Colonic mucosa (tissue), 4 donors: ENCODE measurements around the gene ZNRF2. TPM values are rescaled to one million over a fixed set of nuclear protein-coding genes. Genes with fewer than 3 reads are reported as not detected.

Experiments
- DNase-seq: peaks from one replicate; pipeline ENCODE4 v3.0.0-alpha.2; 2020
- H3K27ac ChIP-seq: fragments of 200-600 bp; one replicate; pipeline ENCODE4 v1.8.0; 2021
- H3K27me3 ChIP-seq: fragments of 200-600 bp; one replicate; pipeline ENCODE4 v1.8.0; 2021
- H3K36me3 ChIP-seq: fragments of 200-600 bp; one replicate; pipeline ENCODE4 v1.8.0; 2021
- H3K4me1 ChIP-seq: fragments of 200-600 bp; one replicate; pipeline ENCODE4 v1.8.0; 2021; ENCODE audit warnings: mild to moderate bottlenecking
- H3K4me3 ChIP-seq: fragments of 200-600 bp; one replicate; pipeline ENCODE4 v1.8.0; 2021
- H3K9ac ChIP-seq, 2 donors: one replicate each; pipeline ENCODE4 v1.7.0; 2013; ENCODE audit warnings: control low read depth in 2 of 2, low read depth in 2 of 2, low read length in 2 of 2
- H3K9me3 ChIP-seq: fragments of 200-600 bp; one replicate; pipeline ENCODE4 v1.8.0; 2021
- intact Hi-C: fragments of 100-400 bp; cut with DNase I; formaldehyde crosslinking; loops from one replicate; pipeline ENCODE4 v1.14.1; 2022
- total RNA-seq, 2 donors: library from RNA; stranded (reverse); fragmentation: NEBNext Ultra II Directional in 1 of 2; extraction: Animal tissue kit (Norgen Biotek cat#: 25700) in 1 of 2; gene quantifications; one replicate each; pipeline ENCODE4 v1.2.1, GENCODE V29; 2021
- TF ChIP-seq, protein P1 (sequence below): fragments of 200-600 bp; IDR thresholded peaks from one replicate; pipeline ENCODE4 v1.8.0; 2022; ENCODE audit warnings: antibody characterized with exemption, mild to moderate bottlenecking
- donor health status: healthy.
- donor health status: DM: no; HTN: no; CAD: no.
- donor health status: DM: no; HTN: no; CAD: no.

ZNRF2 gene
- total RNA-seq, 2 donors from 2014 or later: 42.4 to 45.9 TPM

DNA sequence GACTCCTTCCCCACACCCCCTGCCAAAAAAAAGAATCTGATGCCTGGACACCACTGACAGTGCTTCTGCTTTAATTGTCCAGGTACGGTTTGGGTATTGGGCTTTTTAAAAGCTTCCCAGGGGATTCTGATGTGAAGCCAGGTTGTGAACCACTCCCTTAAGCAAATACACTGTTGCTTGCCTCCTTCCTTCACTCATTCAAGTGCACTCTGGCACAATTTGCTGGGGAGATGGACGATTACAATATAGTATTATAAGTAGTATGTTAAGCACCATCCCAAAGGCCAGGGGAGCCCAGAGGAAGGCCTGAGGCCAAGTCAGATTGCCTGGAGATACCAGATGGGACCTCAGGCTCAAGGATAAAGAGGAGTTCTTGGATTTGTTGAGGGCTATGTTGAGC, 12.3 kb upstream of the ZNRF2 start:
- no peaks in the 10 kb centered on the region for H3K27me3 ChIP-seq

DNA sequence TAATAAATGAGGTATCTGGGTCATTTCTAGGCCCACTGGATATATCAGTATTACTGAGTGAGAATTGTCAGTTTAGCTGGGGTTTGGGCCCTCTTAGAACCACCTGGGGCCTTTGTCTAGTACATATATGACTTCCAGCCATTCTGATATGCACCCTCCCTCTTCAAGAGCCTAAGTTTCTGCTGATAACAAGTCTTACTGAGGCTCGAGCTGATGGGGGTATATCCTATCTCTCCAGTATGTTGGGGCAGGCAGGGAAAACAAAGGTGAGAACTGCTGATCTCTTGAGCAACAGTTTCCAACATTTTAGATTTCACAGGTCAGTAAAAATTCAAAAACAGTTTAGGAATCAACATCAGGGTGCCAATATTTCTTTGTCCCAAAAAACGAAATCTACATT, 10.8 kb upstream of the ZNRF2 start:
- H3K4me1 ChIP-seq: no peaks in the 10 kb centered on the region
- no peak overlapping the region for H3K9ac ChIP-seq
- DNase-seq: no peak
- H3K36me3 ChIP-seq: no peaks in the 10 kb centered on the region
- no peaks in the 10 kb centered on the region for H3K9me3 ChIP-seq
- H3K4me3 ChIP-seq: no peak overlapping the region
- H3K27me3 ChIP-seq: no peaks in the 10 kb centered on the region
- intact Hi-C loops: loop anchor here (10.0 kb wide), 1 partner anchor 109 kb away; no protein-coding TSS in a partner anchor
- no peak overlapping the region for H3K27ac ChIP-seq
- TF ChIP-seq, protein P1, sequence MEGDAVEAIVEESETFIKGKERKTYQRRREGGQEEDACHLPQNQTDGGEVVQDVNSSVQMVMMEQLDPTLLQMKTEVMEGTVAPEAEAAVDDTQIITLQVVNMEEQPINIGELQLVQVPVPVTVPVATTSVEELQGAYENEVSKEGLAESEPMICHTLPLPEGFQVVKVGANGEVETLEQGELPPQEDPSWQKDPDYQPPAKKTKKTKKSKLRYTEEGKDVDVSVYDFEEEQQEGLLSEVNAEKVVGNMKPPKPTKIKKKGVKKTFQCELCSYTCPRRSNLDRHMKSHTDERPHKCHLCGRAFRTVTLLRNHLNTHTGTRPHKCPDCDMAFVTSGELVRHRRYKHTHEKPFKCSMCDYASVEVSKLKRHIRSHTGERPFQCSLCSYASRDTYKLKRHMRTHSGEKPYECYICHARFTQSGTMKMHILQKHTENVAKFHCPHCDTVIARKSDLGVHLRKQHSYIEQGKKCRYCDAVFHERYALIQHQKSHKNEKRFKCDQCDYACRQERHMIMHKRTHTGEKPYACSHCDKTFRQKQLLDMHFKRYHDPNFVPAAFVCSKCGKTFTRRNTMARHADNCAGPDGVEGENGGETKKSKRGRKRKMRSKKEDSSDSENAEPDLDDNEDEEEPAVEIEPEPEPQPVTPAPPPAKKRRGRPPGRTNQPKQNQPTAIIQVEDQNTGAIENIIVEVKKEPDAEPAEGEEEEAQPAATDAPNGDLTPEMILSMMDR: no peak

More for the DNA sequence above, 12.3 kb upstream of the ZNRF2 start:
- intact Hi-C loops: loop anchor here (10.0 kb wide), 1 partner anchor 107 kb away; no protein-coding TSS in a partner anchor
- no peaks in the 10 kb centered on the region for H3K36me3 ChIP-seq
- H3K9me3 ChIP-seq: no peaks in the 10 kb centered on the region
- TF ChIP-seq, protein P1: no peak
- H3K4me3 ChIP-seq: no peak overlapping the region
- DNase-seq: no peak
- H3K4me1 ChIP-seq: no peaks in the 10 kb centered on the region
- H3K9ac ChIP-seq: no peak overlapping the region
- H3K27ac ChIP-seq: no peak overlapping the region

DNA sequence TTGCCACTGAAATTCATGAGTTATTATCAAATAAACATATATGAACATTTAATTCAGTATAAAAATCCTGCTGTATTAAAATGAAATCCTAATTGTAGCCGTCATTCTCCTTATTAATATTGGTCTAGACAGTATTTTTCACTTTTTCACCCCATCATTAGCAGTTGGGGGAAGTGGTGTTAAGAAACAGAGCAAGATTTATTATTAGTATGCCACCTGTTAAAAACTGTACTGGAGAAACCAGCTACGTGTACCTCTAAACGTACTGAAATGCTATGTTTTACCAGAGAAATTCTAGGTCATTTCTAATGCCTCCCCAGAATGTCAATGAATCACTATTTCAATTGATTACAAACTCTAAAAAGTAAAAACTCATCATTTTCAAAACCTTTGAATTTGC, 9.8 kb upstream of the ZNRF2 start:
- H3K27ac ChIP-seq: no peak overlapping the region
- intact Hi-C loops: loop anchor here (5.0 to 10.0 kb wide), 3 partner anchors 110 to 288 kb away; no protein-coding TSS in a partner anchor
- no peaks in the 10 kb centered on the region for H3K9me3 ChIP-seq
- DNase-seq: no peak
- H3K4me3 ChIP-seq: no peak overlapping the region
- H3K9ac ChIP-seq: no peak overlapping the region
- no peaks in the 10 kb centered on the region for H3K36me3 ChIP-seq
- no peaks in the 10 kb centered on the region for H3K27me3 ChIP-seq
- no peaks in the 10 kb centered on the region for H3K4me1 ChIP-seq
- TF ChIP-seq, protein P1: no peak

DNA sequence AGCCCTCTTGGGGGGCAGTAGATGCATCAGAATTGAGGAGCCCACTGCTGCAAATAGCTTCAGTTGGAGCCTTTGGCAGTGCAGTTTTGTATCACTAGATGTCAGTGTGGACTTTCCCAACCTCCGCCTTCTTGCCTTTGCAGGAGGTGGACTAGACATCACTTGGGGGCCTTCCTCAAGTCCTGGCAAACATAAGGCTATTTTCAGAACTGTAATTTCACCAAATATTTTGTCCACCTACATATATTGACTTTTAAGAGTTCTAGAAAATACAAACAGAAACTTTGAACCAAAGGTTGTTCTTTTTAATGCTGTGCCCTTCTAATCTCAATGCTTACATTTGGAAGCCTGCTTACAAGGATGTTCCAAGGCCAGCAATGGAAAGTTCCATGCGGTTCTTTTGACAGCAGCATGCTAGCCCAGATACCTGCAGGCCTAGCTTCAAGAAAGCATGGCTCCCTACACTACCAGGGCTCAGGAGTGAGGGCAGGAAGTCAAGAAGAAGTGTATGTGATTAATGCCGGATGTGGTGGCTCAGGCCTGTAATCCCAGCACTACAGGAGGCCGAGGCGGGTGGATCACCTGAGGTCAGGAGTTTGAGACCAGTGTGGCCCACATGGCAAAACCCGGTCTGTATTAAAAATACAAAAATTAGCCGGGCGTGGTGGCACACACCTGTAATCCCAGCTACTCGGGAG, 8.0 kb upstream of the ZNRF2 start:
- no peak for DNase-seq
- Histone ChIP-seq H3K27me3 (no peaks in the 10 kb centered on the region), H3K4me1 (peaks cover 4% of the 10 kb centered on the region), H3K27ac (no peak overlapping the region), H3K36me3 (no peaks in the 10 kb centered on the region), H3K9me3 (no peaks in the 10 kb centered on the region), H3K9ac (no peak overlapping the region), H3K4me3 (no peak overlapping the region)
- TF ChIP-seq, protein P1: peak; percentile 52
- intact Hi-C loops: loop anchor here (5.0 to 10.0 kb wide), 3 partner anchors 112 to 286 kb away; no protein-coding TSS in a partner anchor

DNA sequence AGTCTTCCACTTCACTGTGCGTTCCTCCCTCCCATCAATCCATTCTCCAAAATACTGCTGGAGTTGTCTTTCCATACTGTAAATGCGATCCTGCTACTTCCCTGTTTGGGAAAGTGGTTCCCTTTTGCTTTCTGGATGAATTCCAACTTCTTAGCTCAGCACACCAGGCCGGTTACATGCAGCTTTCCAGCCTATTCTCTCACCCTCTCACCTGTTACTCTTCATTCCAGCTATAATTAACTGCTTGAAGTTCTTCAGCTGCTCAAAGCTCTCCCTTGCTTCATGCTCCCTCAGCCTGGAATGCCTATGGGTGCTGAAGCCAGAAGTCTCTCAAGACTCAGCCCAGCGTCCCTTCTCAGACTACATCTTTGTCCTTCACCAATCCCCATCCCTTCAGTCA, 6.0 kb upstream of the ZNRF2 start:
- TF ChIP-seq, protein P1: no peak
- DNase-seq: no peak
- Histone ChIP-seq H3K4me3 (no peak overlapping the region), H3K9me3 (no peaks in the 10 kb centered on the region), H3K36me3 (no peaks in the 10 kb centered on the region), H3K9ac (peak overlapping the region in 1 of 2 donors; percentile 13), H3K27me3 (no peaks in the 10 kb centered on the region), H3K27ac (no peak overlapping the region), H3K4me1 (peaks cover 13% of the 10 kb centered on the region)
- intact Hi-C loops: loop anchor here (5.0 to 10.0 kb wide), 3 partner anchors 114 to 284 kb away; no protein-coding TSS in a partner anchor
